Neural cell (in vitro differentiated cells): ENCODE data around the gene NR1H4. TPM values are rescaled to one million over a fixed set of nuclear protein-coding genes. Genes with fewer than 3 reads are reported as not detected.

ENCODE experiments used
- H2AFZ ChIP-seq: fragments of 200-600, 300-800 bp; sonication (generic), shearing (Covaris generic); 2 replicates; pipeline ENCODE4 v1.6.0; 2014; ENCODE audit warnings: low read depth, mild to moderate bottlenecking, antibody characterized with exemption, low read length, moderate library complexity
- H3F3A ChIP-seq: fragments of 200-600 bp; shearing (Covaris generic); 2 replicates; pipeline ENCODE4 v1.6.1; 2016; ENCODE audit warnings: mild to moderate bottlenecking, moderate library complexity, mixed read lengths, antibody characterized with exemption, low read length; ENCODE audit not compliant: insufficient read depth, poor library complexity, severe bottlenecking
- H3K27ac ChIP-seq: fragments of 200-600, 300-800 bp; sonication (generic), shearing (Covaris generic); 2 replicates; pipeline ENCODE4 v1.5.1; 2014; ENCODE audit warnings: mild to moderate bottlenecking, low read length, moderate library complexity
- H3K27me3 ChIP-seq: fragments of 300-800, 200-600 bp; sonication (generic), shearing (Covaris generic); 2 replicates; pipeline ENCODE4 v1.6.0; 2014; ENCODE audit warnings: mild to moderate bottlenecking, low read depth, low read length, moderate library complexity; ENCODE audit not compliant: insufficient read depth
- H3K36me3 ChIP-seq: fragments of 300-800, 200-600 bp; sonication (generic), shearing (Covaris generic); 2 replicates; pipeline ENCODE4 v1.5.1; 2014; ENCODE audit warnings: mild to moderate bottlenecking, antibody characterized with exemption, low read length, moderate library complexity; ENCODE audit not compliant: insufficient read depth
- H3K4me2 ChIP-seq: fragments of 300-800, 200-600 bp; sonication (generic), shearing (Covaris generic); 2 replicates; pipeline ENCODE4 v1.6.0; 2014; ENCODE audit warnings: mild to moderate bottlenecking, low read length
- H3K4me3 ChIP-seq: fragments of 300-800, 200-600 bp; sonication (generic), shearing (Covaris generic); 2 replicates; pipeline ENCODE4 v1.5.1; 2014; ENCODE audit warnings: mild to moderate bottlenecking, low read length, moderate library complexity
- H3K79me2 ChIP-seq: fragments of 200-600 bp; shearing (Covaris generic); replicated peaks from 2 replicates; pipeline ENCODE4 v1.6.0; 2014; ENCODE audit warnings: mild to moderate bottlenecking, low read length, moderate library complexity; ENCODE audit not compliant: insufficient read depth
- H3K9ac ChIP-seq: fragments of 300-800, 200-600 bp; sonication (generic), shearing (Covaris generic); 2 replicates; pipeline ENCODE4 v1.6.1; 2016; ENCODE audit warnings: mild to moderate bottlenecking, low read length, mixed read lengths
- H3K9me2 ChIP-seq: fragments of 200-600 bp; shearing (Covaris generic); 2 replicates; pipeline ENCODE4 v1.6.1; 2016; ENCODE audit warnings: mild to moderate bottlenecking, low read length, mixed read lengths; ENCODE audit not compliant: insufficient read depth
- H3K9me3 ChIP-seq: fragments of 200-600, 300-800 bp; sonication (generic), shearing (Covaris generic); 2 replicates; pipeline ENCODE4 v1.6.1; 2016; ENCODE audit warnings: mild to moderate bottlenecking, mixed run types, low read length, moderate library complexity, mixed read lengths
- H4K20me1 ChIP-seq: fragments of 200-600 bp; shearing (Covaris generic); 2 replicates; pipeline ENCODE4 v1.6.1; 2016; ENCODE audit warnings: mild to moderate bottlenecking, mixed run types; ENCODE audit not compliant: insufficient read depth
- CTCF ChIP-seq: fragments of 450-650 bp; IDR thresholded peaks from 2 replicates; pipeline ENCODE4 v1.5.1; 2014; ENCODE audit warnings: antibody characterized with exemption, mild to moderate bottlenecking, moderate library complexity; ENCODE audit not compliant: poor library complexity, severe bottlenecking
- EP300 ChIP-seq: fragments of 450-650 bp; conservative IDR thresholded peaks from 2 replicates; pipeline ENCODE4 v1.6.1; 2014; ENCODE audit warnings: antibody characterized with exemption, mild to moderate bottlenecking, moderate library complexity; ENCODE audit not compliant: poor library complexity, severe bottlenecking
- EZH2 ChIP-seq: fragments of 200-600, 300-800 bp; shearing (Covaris generic), sonication (generic); IDR thresholded peaks from 2 replicates; pipeline ENCODE4 v1.6.1; 2014; ENCODE audit warnings: antibody characterized with exemption, low read length, borderline replicate concordance, mild to moderate bottlenecking; ENCODE audit not compliant: insufficient read depth, poor library complexity, severe bottlenecking
- MXI1 ChIP-seq: fragments of 450-650 bp; conservative IDR thresholded peaks from 2 replicates; pipeline ENCODE4 v1.6.1; 2014; ENCODE audit warnings: antibody characterized with exemption, mild to moderate bottlenecking; ENCODE audit not compliant: poor library complexity, severe bottlenecking
- POLR2AphosphoS5 ChIP-seq: IDR thresholded peaks from 2 replicates; pipeline ENCODE4 v1.6.1; 2012
- RAD21 ChIP-seq: fragments of 450-650 bp; conservative IDR thresholded peaks from 2 replicates; pipeline ENCODE4 v1.6.1; 2014; ENCODE audit warnings: antibody characterized with exemption, mild to moderate bottlenecking, moderate library complexity
- REST ChIP-seq: IDR thresholded peaks from 2 replicates; pipeline ENCODE4 v1.6.1; 2012; ENCODE audit warnings: borderline replicate concordance
- SMC3 ChIP-seq: fragments of 450-650 bp; conservative IDR thresholded peaks from 2 replicates; pipeline ENCODE4 v1.6.1; 2014; ENCODE audit warnings: antibody characterized with exemption, mild to moderate bottlenecking, moderate library complexity; ENCODE audit not compliant: poor library complexity
- TAF1 ChIP-seq: IDR thresholded peaks from 2 replicates; pipeline ENCODE4 v1.6.1; 2012; ENCODE audit warnings: low read depth
- polyA plus RNA-seq: library from polyadenylated mRNA; depleted of rRNA; stranded (reverse); fragments of >200 nt; gene quantifications from 2 replicates; pipeline ENCODE4 v1.2.3, GENCODE V29; 2014

NR1H4 gene
- polyA plus RNA-seq, 1 donor from 2014 or later = not detected

DNA sequence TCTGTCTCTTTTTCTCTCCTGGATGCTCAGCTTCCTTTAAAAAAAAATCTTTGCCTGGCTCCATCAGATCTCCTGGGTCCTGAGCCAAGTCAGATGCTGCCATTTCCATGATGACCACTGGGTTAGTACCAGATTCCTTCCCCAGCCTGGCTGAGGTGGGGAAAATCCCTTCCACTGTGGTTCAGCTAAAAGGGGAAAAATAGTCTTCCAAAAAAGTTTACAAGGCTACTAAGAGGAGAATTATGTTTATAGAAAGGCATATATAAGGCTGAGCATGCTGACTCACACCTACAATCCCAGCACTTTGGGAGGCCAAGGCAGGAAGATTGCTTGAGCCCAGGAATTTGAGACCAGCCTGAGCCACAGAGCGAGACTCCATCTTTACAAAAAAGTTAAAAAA, 71.4 kb downstream of the NR1H4 start:
- H2AFZ ChIP-seq = no peak overlapping the region
- no peak overlapping the region for H3K9ac ChIP-seq

GRCh38 chr12:100553936-100554335, 80.3 kb downstream of the NR1H4 start:
- Histone ChIP-seq H4K20me1 (no peaks in the 10 kb centered on the region), H3K27ac (no peak overlapping the region), H3K9ac (no peak overlapping the region), H2AFZ (no peak overlapping the region), H3K9me3 (no peaks in the 10 kb centered on the region), H3K4me3 (no peak overlapping the region), H3F3A (no peaks in the 10 kb centered on the region), H3K9me2 (no peaks in the 10 kb centered on the region), H3K4me2 (no peak overlapping the region), H3K36me3 (no peaks in the 10 kb centered on the region), H3K79me2 (no peaks in the 10 kb centered on the region), H3K27me3 (no peaks in the 10 kb centered on the region)
- no peak for TF ChIP-seq CTCF
- TF ChIP-seq SMC3 = no peak
- TF ChIP-seq EP300 = no peak
- no peak for TF ChIP-seq POLR2AphosphoS5
- no peak for TF ChIP-seq TAF1
- no peak for TF ChIP-seq REST
- no peak for TF ChIP-seq RAD21
- TF ChIP-seq MXI1 = no peak

More for the DNA sequence above, 71.4 kb downstream of the NR1H4 start:
- no peaks in the 10 kb centered on the region for H3K9me2 ChIP-seq
- H3K79me2 ChIP-seq = no peaks in the 10 kb centered on the region
- no peaks in the 10 kb centered on the region for H3K27me3 ChIP-seq
- H3K27ac ChIP-seq = no peak overlapping the region
- H3K4me2 ChIP-seq = no peak overlapping the region
- no peak overlapping the region for H3K4me3 ChIP-seq
- H3F3A ChIP-seq = no peaks in the 10 kb centered on the region
- TF ChIP-seq REST (no peak), MXI1 (no peak), EP300 (no peak), CTCF (no peak), EZH2 (no peak), RAD21 (no peak)
- H3K36me3 ChIP-seq = no peaks in the 10 kb centered on the region
- H4K20me1 ChIP-seq = no peaks in the 10 kb centered on the region
- no peaks in the 10 kb centered on the region for H3K9me3 ChIP-seq
